ENCODE data around the gene POLR3K.

POLR3K gene

DNA sequence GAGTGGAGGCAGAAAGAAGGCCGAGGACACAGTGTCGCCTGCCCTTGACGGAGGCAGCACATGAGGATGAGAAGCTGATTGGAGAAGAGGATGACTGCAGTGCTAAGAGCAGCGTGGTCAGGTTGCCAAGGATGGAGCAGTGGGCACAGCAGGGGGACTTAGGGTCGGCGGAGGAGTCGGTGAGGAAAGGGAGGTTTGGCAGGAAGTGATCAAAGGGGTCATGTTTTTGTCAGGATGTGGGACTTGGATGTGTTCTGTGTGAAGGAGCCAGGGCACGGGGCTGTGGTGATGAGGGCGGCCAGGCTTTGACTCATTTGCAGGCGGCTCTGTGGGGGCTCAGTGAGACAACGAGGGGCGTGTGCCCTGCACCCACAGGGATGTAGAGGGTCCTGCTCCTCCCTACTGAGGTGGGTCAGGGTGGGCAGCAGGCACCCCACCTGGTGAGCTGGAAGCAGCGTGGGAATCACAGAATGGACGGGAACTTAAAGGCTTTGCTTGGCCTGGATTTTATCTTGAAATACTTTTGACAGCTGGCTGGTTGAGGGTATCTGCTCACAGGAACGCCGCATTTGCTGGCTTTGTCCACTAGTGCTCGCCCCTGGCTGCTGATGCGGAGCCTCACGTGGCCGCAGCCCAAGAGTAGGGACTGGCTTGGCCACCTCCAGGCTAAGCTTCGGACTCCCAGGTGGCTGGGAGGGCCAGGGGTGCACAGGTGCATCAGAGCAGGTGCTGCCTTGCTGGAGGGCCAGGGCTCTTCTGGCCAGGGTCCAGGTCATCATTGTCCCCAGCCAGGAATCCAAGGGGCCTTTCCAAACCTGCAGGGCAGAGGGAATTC lies 30.6 kb upstream of the POLR3K start:
- H3K4me3 ChIP-seq (ENCODE audit: low read depth, low read length), result no peak overlapping the region
- H3K36me3 ChIP-seq, result peaks cover 40% of the 10 kb centered on the region
- no peak overlapping the region for H3K27ac ChIP-seq

DNA sequence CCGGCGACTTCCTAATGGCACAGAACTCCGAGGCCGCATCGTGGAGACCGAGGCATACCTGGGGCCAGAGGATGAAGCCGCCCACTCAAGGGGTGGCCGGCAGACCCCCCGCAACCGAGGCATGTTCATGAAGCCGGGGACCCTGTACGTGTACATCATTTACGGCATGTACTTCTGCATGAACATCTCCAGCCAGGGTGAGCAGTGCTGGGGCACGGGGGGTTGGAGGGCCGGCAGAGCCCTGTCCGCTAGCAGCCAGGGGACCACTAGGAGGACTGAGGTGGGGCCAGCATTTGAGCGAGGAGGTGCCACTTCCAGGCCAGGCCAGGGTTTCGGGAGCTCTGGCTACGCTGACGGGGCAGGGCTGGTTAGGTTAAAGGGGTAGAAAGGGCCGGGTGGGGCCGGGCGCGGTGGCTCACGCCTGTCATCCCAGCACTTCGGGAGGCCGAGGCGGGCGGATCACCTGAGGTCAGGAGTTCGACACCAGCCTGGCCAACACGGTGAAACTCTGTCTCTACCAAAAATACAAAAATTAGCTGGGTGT lies 29.7 kb upstream of the POLR3K start:
- no peak for TF ChIP-seq CTCF (IDR thresholded peaks at IDR 0.05; ENCODE audit: low read depth, low read length)
- peaks cover 34% of the 10 kb centered on the region for H3K36me3 ChIP-seq

More for the DNA sequence above, 30.6 kb upstream of the POLR3K start:
- 0 out of 2 replicates have a peak, but pooled peaks have one; percentile 14 for TF ChIP-seq CTCF (IDR thresholded peaks at IDR 0.05; ENCODE audit: low read depth, low read length)
- Histone ChIP-seq H3K27me3 (ENCODE audit: insufficient read depth, low read depth, severe bottlenecking) (no peaks in the 10 kb centered on the region), H3K9me3 (ENCODE audit: severe bottlenecking) (no peaks in the 10 kb centered on the region)
- DNase-seq, result no peak

GRCh38 chr16:79151-80054 lies 26.0 kb upstream of the POLR3K start:
- H3K27ac ChIP-seq, result no peak overlapping the region
- H3K27me3 ChIP-seq (ENCODE audit: insufficient read depth, low read depth, severe bottlenecking), result no peaks in the 10 kb centered on the region
- no peaks in the 10 kb centered on the region for H3K9me3 ChIP-seq (ENCODE audit: severe bottlenecking)
- TF ChIP-seq CTCF (IDR thresholded peaks at IDR 0.05; ENCODE audit: low read depth, low read length), result no peak
- no peak overlapping the region for H3K4me3 ChIP-seq (ENCODE audit: low read depth, low read length)
- DNase-seq, result no peak
- peaks cover 7% of the 10 kb centered on the region; the same call in 1 of the 2 replicates for H3K36me3 ChIP-seq

More for the DNA sequence above, 29.7 kb upstream of the POLR3K start:
- Histone ChIP-seq H3K27ac (no peak overlapping the region), H3K4me3 (ENCODE audit: low read depth, low read length) (no peak overlapping the region), H3K9me3 (ENCODE audit: severe bottlenecking) (no peaks in the 10 kb centered on the region), H3K27me3 (ENCODE audit: insufficient read depth, low read depth, severe bottlenecking) (no peaks in the 10 kb centered on the region)
- DNase-seq, result no peak

- Histone ChIP-seq H3K27me3 (ENCODE audit: insufficient read depth, low read depth, severe bottlenecking) (no peaks in the 10 kb centered on the region), H3K36me3 (peaks cover 7% of the 10 kb centered on the region; the same call in 1 of the 2 replicates), H3K4me3 (ENCODE audit: low read depth, low read length) (peak overlapping the region; percentile 53), H3K27ac (0 out of 2 replicates have a peak overlapping the region, but pooled peaks have one; percentile 23), H3K9me3 (ENCODE audit: severe bottlenecking) (no peaks in the 10 kb centered on the region)
- TF ChIP-seq CTCF (IDR thresholded peaks at IDR 0.05; ENCODE audit: low read depth, low read length), result no peak
- no peak for DNase-seq
Observed at GRCh38 chr16:78444-79150, 25.2 kb upstream of the POLR3K start.

DNA sequence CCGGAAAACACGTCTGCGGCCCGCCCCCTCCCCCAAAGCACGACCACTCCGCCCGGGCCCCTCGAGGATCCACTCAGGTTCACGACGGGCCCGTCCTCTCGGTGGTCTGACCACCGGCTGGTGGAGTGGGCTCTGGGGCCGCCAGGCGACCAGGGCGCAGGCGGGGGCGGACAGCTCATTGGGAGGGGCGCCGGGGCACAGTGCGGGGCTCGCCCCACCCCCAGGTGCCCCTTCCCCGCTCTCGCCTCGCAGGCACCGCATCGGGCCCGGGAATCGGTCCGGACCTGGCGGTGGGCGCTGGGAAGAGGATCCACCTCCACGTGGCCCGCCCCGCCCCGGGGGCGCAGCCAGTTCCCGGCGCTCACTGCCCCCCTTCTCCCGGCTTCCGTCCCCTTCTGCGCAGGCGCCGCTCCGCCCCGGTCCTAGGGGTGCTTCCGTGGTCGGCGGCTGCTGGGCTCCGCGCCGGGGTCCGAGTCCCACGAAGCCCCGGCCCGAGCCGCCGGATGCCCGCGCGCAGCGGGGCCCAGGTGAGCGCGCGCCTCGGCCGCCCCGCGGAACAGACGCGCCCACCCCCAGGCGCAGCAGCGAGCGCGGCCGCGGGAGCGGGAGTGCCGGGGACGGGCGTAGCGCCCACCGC lies 24.5 kb upstream of the POLR3K start, which contains the start of gene MPG:
Gene MPG, plus strand, starts transcription at position 419 of the 637 bp plus-strand sequence. Its CDS starts 85 bp downstream, at position 504.
- H3K9me3 ChIP-seq (ENCODE audit: severe bottlenecking), result no peaks in the 10 kb centered on the region
- no peak for TF ChIP-seq CTCF (IDR thresholded peaks at IDR 0.05; ENCODE audit: low read depth, low read length)
- DNase-seq, result peak; percentile 88
- no peaks in the 10 kb centered on the region for H3K27me3 ChIP-seq (ENCODE audit: insufficient read depth, low read depth, severe bottlenecking)
- H3K4me3 ChIP-seq (ENCODE audit: low read depth, low read length), result peak within 1 kb of the TSS; percentile 53
- H3K27ac ChIP-seq, result peak within 1 kb of the TSS; percentile 61
- H3K36me3 ChIP-seq, result peaks cover 7% of the 10 kb centered on the region; the same call in 1 of the 2 replicates

Data from WERI-Rb-1 (cell line).